SHP77 treated with DMSO at 0.1 percent for 48 hours (cell line): Measurements from ENCODE around the gene CYP2W1.
"Not testable (repeated sequence)": the region's sequence is repeated elsewhere in the genome, so short reads cannot be mapped to it uniquely, and the experiment has no call there.

ENCODE experiments used
- DNase-seq: peaks from one replicate; lab custom pipeline; 2025; lab: John Stamatoyannopoulos, UW

CYP2W1 gene

DNA sequence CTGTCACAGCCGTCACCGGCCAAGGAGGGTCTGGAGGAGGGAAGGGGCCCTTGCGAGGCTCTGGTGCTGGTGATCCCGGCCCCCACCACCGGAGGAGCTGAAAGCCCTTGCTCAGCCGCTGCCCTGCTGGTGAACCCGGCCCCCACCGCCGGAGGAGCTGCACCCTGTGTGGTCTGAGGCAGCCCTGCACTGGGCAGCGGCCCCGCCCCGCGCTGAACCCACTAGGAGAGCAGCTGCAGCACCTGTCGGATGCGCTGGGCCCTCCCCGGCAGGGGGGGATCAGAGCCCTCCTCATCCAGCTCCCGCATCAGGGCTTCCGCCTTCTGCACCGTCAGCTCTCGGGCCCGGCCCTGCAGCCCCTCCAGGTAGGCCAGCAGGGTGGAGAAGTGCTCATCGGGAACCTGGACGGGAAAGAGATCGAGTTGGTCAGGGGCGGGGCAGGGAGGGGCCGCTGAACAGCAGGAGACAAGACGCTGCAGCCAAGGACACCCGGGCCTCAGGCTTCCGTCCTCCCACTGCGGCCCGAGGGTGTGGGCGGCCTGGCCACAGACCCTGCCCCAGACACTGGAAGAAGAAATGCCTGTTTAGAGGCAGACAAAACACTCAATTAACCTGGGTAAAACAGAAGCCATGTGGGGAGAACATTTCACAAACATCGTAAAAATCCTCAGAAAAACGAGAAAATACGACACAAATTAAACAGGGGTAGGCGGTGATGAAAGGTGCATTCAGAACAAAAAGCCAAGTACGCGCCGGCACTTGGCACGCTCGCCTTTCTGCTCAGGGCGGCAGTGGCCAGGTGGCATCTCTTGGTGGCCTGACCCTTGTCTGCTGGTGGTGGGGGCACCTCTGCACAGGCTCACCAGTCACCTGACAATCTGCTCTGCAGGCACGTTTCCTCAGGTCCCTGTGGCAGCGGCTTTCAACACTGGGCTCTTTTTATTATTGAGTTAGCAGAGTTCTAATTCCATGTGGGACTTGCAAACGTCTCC is 14.7 kb downstream of the CYP2W1 start:
- no peak for DNase-seq

- no peak for DNase-seq
Measured at GRCh38 chr7:999149-999879, 16.3 kb downstream of the CYP2W1 start.

DNA sequence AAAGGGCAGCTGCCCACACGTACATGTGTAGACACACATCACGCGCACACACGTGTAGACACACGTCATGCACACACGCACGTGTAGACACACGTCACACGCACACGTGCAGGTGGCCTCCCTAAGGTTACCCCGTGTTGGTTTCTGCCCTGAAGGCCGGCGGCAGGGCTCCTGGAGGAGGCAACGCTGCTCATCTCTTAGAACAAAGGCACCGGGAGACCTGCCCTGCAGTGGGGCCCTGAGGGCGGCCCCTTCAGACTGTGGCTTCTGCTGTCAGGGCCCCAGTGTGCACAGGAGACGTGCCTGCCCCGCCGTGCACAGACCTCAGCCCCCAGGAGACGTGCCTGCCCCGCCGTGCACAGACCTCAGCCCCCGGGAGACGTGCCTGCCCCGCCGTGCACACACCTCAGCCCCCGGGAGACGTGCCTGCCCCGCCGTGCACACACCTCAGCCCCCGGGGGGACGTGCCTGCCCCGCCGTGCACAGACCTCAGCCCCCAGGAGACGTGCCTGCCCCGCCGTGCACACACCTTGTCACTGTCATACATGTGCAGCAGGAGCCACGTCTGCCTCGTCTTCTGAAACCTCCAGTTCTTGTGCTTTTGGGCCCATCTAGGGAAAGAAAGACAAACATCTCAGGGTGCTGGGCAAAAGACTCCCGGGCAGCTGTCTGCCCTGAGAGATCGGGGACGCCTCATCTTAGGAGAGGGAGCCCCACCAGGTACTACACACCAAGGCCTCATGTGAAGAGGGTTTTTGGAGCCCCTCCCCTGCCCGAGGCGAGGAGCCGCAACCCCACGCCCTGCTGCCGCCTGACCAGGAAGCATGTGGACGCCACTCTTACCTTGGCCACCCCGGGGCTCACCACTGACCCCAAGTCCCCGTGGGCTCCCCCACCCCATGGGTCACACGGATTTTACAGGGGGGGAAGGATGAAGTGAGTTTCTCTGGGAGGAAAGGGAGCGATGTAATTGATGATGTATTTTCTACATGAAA is 17.3 kb downstream of the CYP2W1 start:
- DNase-seq = no peak

DNA sequence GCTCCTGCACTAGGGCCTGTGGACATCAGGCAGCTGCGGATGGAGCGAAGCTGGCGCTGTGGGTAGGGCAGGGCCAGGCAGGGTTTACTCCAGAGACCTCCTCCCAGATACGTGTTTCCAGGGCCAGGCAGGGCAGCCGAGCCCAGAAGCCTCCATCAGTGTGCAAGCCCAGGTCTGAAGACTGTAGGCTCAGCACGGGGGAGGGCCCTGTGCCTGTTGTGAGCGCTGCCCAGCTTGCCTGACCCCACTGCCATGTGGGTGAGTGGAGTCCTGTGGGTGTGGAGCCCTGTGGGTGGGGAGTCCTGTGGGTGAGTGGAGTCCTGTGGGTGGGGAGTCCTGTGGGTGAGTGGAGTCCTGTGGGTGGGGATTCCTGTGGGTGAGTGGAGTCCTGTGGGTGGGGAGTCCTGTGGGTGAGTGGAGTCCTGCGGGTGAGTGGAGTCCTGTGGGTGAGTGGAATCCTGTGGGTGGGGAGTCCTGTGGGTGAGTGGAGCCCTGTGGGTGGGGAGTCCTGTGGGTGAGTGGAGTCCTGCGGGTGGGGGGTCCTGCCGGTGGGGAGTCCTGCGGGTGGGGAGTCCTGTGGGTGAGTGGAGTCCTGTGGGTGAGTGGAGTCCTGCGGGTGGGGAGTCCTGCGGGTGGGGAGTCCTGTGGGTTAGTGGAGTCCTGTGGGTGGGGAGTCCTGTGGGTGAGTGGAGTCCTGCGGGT is 18.2 kb downstream of the CYP2W1 start:
- DNase-seq = not testable (repeated sequence)

DNA sequence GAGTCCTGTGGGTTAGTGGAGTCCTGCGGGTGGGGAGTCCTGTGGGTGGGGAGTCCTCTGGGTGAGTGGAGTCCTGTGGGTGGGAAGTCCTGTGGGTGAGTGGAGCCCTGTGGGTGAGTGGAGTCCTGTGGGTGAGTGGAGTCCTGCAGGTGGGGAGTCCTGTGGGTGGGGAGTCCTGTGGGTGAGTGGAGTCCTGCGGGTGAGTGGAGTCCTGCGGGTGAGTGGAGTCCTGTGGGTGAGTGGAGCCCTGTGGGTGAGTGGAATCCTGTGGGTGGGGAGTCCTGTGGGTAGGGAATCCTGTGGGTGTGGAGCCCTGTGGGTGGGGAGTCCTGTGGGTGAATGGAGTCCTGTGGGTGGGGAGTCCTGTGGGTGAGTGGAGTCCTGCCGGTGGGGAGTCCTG is 19.0 kb downstream of the CYP2W1 start:
- DNase-seq = not testable (repeated sequence)

DNA sequence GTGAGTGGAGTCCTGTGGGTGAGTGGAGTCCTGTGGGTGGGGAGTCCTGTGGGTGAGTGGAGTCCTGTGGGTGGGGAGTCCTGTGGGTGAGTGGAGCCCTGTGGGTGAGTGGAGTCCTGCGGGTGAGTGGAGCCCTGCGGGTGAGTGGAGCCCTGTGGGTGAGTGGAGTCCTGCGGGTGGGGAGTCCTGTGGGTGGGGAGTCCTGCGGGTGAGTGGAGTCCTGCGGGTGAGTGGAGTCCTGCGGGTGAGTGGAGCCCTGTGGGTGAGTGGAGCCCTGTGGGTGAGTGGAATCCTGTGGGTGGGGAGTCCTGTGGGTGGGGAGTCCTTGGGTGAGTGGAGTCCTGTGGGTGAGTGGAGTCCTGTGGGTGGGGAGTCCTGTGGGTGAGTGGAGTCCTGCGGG is 19.5 kb downstream of the CYP2W1 start:
- DNase-seq = not testable (repeated sequence)

DNA sequence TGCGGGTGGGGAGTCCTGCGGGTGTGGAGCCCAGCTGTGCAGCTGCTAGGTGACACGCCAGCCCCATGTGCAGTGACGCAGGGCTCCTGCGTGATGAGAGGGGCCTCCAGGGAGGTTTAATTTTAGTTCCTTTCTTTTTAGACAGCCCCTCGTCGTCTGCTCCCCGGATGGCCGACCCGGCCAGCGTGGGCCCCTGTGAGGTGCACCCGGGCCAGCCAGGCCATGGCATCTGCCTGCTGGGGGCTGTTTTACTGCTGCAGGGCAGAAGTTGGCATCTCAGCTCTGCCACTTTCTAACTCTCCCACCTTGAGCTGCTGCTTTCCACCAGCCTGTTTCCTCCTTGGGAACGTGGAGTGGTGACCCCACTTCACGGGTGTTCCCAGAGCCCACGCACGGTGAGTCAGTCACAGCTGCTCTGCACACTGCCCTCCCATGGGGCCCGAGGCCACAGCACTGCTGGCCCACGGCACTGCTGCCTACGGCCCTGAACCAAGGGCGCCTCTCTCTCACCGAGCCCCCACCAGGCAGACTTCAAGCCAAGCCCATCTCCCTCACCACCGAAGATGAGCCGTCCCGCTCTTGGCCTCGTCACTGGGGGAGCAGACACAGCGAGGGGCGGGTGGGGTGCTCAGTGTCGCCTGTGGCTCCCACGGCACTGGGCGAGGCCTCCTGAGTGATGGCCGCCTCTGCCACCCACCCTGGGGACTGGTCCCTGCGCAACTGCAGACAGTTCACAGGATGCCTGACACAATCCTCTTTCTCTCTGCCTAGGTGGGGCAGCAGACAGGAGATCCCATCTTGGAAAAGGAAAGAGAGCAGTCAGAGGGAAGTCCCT is 21.3 kb downstream of the CYP2W1 start:
- DNase-seq = no peak

DNA sequence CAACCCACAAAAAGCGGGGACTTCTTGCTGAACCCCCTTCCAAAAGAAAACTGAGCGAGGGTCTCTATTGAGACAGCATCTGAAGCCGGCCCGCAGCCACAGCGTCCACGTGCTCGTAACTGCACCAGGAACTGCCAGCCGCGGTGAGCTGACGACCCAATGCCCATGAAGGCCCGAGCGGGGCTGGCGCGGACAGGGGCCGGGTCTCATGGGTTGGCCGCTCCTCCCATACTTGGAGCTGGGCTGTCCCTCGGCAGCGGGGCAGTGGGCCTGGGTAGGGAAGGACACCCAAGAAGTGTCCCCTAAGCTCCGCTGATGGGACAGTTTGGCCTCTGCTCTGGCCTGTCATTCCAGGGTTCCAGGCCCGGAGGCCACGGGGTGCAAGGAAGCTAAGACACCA is 22.3 kb downstream of the CYP2W1 start:
- DNase-seq = no peak

GRCh38 chr7:1007901-1008300 is 24.9 kb downstream of the CYP2W1 start:
- DNase-seq = no peak

DNA sequence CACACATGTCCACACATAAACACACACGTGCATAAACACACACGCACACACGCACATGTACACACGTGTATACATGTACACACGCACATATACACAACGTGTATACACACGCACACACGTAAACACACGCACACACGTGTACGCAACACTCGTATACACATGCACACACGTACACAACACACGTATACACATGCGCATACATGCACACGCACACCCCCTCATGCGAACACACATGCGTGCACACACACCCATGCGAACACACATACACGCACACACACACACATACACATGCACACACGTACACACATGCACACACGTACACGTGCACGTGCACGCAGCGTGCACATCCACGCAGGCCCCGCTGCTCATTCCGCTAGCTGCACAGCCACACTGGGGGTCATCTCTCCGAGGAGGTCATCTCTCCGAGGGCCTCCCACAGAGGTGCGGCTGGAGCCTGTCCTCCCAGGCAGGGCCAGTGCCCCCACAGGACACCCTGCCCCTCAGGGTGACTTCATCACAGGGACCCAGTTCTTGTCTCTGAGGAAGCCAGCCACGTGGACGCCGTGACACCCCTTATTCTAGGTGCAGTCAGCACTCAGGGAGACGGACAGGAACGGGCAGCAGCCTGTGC is 25.9 kb downstream of the CYP2W1 start:
- no peak for DNase-seq

DNA sequence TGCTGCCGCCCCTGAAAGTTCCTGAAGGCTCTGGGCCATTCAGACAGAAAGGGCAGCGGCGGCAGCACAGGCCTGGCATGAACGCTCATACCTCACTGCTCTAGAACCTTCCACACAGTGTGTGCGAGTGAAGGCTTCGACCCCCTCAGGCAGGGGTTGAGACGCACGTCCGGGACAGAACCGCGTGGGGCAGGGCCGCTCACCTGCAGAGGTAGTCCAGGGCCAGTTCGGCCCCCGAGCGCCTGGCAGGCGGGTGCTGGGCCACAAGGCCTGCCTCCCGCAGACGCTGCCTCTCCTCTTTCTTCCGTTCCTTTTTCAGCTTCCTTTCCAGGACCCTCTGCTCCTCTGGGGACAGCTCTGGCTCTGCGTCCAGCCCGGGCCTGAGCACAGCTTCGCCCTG is 26.8 kb downstream of the CYP2W1 start:
- no peak for DNase-seq

DNA sequence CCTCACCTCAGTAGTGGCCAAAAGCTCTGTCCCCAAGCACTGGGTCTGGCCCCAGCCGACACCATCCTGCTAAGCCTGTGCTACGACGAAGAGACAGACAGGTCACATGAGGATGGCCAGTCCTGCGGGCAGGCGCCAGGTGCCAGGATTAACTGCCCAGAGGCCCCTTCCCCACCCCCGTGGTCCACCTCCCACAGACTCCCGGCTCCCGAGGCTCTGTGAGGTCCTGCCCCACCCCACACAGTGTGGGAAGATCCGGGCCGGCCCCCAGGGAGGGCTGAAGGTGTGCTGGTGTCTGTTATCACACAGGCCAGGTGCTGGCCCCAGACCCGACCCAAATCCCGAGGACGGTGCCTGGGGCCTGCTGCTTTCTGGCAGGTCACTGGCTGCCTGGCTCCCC is 27.2 kb downstream of the CYP2W1 start:
- no peak for DNase-seq

GRCh38 chr7:1011297-1012003 is 28.5 kb downstream of the CYP2W1 start:
- no peak for DNase-seq

DNA sequence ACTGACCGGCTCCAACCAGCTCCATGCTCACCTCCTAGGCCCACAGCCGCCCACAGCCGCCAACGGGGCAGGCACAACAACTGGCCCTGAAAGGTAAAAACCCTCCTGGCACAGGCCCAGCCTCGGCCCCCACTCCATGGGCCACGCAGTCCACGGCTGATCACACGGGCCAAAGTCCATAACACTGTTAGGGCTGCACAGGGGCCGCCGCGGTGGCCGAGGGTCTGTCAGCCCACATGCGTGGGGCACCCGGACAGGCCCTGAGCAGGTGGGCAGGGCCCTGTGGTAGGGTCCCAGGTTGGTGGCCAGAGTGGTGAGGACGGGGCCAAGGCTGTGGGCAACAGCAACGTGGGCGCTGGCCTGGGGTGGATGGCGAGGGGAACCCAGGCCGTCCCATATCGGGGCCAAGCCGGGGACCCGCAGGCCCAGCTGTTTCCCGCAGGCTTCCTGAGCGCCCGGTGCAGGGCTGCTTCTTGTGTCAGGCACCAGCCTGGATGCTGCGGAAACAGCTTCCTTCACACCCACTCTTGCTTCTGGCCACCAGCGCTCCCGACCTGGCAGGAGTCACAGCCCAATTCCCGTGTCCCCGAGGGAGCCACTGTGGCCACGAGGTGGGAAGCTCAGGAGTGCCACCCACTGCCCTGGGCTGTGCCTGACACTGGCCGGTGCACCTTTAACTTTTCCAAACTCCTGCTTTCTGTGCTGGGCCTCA is 29.2 kb downstream of the CYP2W1 start:
- DNase-seq = no peak

GRCh38 chr7:1012716-1013095 is 29.7 kb downstream of the CYP2W1 start:
- DNase-seq = no peak

GRCh38 chr7:1013581-1013980 is 30.6 kb downstream of the CYP2W1 start:
- no peak for DNase-seq

DNA sequence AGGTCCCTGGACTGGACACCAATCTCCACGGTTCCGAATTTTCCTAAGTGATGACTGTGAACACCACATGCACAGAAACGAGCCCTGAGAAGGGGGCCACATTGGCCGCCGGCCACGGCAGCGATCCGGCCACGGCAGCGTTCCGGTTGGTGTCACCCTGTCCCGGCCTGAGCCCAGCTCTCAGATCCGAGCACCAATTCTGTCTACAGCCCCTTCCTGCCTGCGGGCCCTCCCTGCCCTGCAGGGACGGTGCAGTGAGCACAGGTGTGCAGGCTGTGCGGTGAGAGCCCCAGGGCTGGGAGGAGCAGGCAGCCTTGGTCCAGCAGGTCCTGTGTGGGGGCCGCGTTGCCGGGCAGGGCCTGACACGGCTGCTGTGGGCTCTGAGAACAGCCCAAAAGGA is 31.7 kb downstream of the CYP2W1 start:
- no peak for DNase-seq
